Cardiac muscle cell (in vitro differentiated cells and primary cell): ENCODE measurements around the gene LONRF2. TPM values are rescaled to one million over a fixed set of nuclear protein-coding genes. Genes with fewer than 3 reads are reported as not detected.

Experiments used
- DNase-seq, 2 donors: peaks; one replicate each; pipeline versions ENCODE4 v3.0.0 to v3.0.0-alpha.2; 2010 to 2017; ENCODE audit warnings: low read depth in 1 of 2, low spot score in 1 of 2
- H3K27ac ChIP-seq: fragments of 200-600 bp; sonication (generic); 2 replicates; pipeline ENCODE4 v1.5.1; 2016
- H3K27me3 ChIP-seq: fragments of 200-600 bp; sonication (generic); 2 replicates; pipeline ENCODE4 v1.6.0; 2016; ENCODE audit warnings: control low read depth
- H3K36me3 ChIP-seq: fragments of 200-600 bp; sonication (generic); 2 replicates; pipeline ENCODE4 v1.5.1; 2016; ENCODE audit warnings: control low read depth
- H3K4me1 ChIP-seq: fragments of 200-600 bp; sonication (generic); 2 replicates; pipeline ENCODE4 v1.8.1; 2017; ENCODE audit warnings: low read depth, mild to moderate bottlenecking, mixed run types
- H3K4me3 ChIP-seq: fragments of 200-600 bp; sonication (generic); 2 replicates; pipeline ENCODE4 v1.5.1; 2016; ENCODE audit warnings: mild to moderate bottlenecking
- H3K9me3 ChIP-seq: fragments of 200-600 bp; sonication (generic); 2 replicates; pipeline ENCODE4 v1.5.1; 2017; ENCODE audit warnings: low read depth, mild to moderate bottlenecking, control low read depth
- polyA plus RNA-seq: library from polyadenylated mRNA; unstranded; fragments of >200 nt; fragmentation: Nextera tagmentation; extraction: Ambion mirVana; gene quantifications from 2 replicates; pipeline ENCODE4 v1.2.1, GENCODE V29; 2016
- total RNA-seq: library from RNA; depleted of rRNA; stranded (reverse); fragments of >200 nt; gene quantifications from 2 replicates; pipeline ENCODE4 v1.2.3, GENCODE V29; 2016
- TF ChIP-seq, protein P1 (sequence below): IDR thresholded peaks from 2 replicates; pipeline ENCODE4 v1.5.1; 2012; ENCODE audit warnings: low read depth, mild to moderate bottlenecking, low read length

LONRF2 gene
- total and polyA plus RNA-seq, 2 experiments from 2014 or later = 0.83 to 1.3 TPM

DNA sequence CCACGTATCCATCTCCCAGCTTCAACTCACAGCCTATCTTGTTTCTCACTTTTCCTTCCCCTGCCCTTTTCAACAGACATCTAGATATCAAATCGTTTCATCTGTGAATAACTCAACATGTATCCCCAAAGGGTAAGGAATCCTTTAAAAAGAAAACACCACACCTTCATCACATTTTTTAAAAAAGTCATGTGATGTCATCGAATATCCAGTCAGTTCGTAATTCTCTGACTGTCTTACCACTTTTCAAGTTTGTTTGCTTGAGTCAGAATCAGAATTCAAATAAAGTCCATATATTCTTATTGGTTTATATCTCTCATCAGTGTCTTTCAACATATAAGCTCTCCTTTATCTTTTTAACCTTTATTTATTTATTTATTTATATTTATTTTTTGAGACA is 5.4 kb upstream of the LONRF2 start:
- H3K27me3 ChIP-seq = peaks cover 46% of the 10 kb centered on the region
- DNase-seq = no peak
- no peak overlapping the region for H3K4me3 ChIP-seq
- H3K27ac ChIP-seq = no peak overlapping the region
- H3K9me3 ChIP-seq = no peaks in the 10 kb centered on the region
- H3K4me1 ChIP-seq = no peaks in the 10 kb centered on the region
- H3K36me3 ChIP-seq = no peaks in the 10 kb centered on the region
- TF ChIP-seq, protein P1, sequence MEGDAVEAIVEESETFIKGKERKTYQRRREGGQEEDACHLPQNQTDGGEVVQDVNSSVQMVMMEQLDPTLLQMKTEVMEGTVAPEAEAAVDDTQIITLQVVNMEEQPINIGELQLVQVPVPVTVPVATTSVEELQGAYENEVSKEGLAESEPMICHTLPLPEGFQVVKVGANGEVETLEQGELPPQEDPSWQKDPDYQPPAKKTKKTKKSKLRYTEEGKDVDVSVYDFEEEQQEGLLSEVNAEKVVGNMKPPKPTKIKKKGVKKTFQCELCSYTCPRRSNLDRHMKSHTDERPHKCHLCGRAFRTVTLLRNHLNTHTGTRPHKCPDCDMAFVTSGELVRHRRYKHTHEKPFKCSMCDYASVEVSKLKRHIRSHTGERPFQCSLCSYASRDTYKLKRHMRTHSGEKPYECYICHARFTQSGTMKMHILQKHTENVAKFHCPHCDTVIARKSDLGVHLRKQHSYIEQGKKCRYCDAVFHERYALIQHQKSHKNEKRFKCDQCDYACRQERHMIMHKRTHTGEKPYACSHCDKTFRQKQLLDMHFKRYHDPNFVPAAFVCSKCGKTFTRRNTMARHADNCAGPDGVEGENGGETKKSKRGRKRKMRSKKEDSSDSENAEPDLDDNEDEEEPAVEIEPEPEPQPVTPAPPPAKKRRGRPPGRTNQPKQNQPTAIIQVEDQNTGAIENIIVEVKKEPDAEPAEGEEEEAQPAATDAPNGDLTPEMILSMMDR = no peak

DNA sequence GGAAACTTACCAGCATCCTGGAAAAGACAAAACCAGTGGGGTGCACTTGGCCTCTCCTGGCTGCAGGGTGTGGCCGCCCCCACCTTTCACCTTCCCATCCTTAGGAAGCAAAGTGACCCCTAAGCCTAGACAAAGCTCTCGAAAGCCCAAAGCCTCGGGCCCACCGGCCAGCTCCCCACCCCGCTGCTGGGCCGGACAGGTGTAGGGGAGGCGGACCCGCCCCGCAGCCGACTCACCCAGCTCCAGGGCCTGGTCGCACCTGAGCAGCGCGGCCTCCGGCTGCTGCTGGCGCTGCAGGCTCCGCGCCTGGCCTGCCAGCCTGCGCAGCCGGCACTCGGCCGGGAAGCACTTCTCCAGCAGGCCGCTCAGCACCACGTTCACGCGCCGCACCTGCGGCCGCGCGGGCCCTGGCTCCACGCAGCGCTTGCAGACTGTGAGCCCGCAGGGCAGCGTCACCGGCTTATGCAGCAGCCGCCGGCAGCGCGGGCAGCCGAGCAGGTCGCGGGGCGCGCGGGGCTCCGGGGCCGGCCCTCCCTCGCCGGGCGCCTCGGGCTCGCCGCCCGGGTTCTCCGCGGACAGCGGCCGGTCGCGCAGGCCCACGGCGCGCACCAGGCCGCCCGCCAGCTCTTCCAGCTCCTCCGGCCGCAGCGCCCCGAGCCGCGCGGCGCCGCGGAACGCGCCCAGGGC is 979 bp downstream of the LONRF2 start:
- Histone ChIP-seq H3K9me3 (no peaks in the 10 kb centered on the region), H3K4me1 (no peaks in the 10 kb centered on the region), H3K36me3 (no peaks in the 10 kb centered on the region), H3K27me3 (peaks cover 74% of the 10 kb centered on the region), H3K27ac (no peak overlapping the region), H3K4me3 (peak overlapping the region; percentile 69)
- peak; percentile 40 to 68 for DNase-seq
- TF ChIP-seq, protein P1 = peak; percentile 12

DNA sequence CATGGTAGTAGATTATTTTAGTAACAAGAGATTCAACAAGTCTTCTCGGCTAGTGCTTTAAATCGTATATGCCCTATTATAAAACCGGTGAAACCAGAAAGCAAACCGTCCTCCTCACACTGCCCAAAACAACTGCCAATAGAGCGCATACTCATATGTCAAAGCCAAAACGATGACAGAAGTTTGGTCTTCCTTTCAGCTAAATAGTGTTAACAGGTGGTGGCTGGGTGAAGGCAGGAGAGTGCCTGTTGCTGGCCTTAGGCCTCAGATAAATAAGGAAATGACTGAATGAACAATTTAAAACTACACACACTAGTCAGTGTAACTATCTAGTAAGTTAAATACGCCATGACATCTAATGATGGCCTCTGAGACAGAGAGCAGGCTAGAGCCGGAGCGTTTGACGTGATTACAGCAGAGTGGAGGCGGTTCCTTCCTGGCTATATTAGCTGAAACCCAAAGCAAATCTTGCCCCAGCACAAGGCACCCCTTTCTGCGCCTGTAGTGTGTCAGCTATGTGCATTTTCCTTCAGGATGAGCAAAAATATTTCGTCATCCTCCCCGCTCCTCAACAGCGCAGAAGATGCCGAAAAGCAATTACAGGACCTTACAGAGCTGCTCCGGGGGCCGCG is 1.6 kb downstream of the LONRF2 start:
- no peak overlapping the region for H3K27ac ChIP-seq
- TF ChIP-seq, protein P1 = no peak
- DNase-seq = peak in 1 of 2 donors; percentile 2
- H3K27me3 ChIP-seq = peaks cover 68% of the 10 kb centered on the region
- H3K4me3 ChIP-seq = peak overlapping the region; percentile 69
- no peaks in the 10 kb centered on the region for H3K36me3 ChIP-seq
- no peaks in the 10 kb centered on the region for H3K9me3 ChIP-seq
- H3K4me1 ChIP-seq = no peaks in the 10 kb centered on the region

DNA sequence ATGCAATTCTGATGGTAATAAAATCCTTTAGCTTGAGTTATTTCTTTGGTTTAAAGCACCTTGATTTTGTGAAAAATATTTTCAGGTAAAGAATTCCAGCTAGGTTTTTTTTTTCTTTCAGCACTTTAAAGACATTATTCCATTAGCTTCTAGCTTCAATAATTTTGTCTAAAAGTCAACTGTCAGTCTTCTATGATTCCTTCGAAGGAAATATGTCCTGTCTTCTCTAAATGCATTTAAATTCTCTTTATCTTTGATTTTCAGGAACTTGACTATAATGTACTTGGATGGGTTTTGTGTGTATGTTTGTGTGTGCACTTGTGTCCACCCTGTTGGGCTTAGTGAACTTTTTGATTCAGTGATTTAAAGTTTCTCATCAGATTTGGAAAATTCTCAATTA is 4.7 kb downstream of the LONRF2 start:
- Histone ChIP-seq H3K27me3 (peaks cover 37% of the 10 kb centered on the region), H3K4me3 (no peak overlapping the region), H3K9me3 (no peaks in the 10 kb centered on the region), H3K36me3 (no peaks in the 10 kb centered on the region), H3K4me1 (no peaks in the 10 kb centered on the region), H3K27ac (no peak overlapping the region)
- DNase-seq = no peak
- TF ChIP-seq, protein P1 = no peak

DNA sequence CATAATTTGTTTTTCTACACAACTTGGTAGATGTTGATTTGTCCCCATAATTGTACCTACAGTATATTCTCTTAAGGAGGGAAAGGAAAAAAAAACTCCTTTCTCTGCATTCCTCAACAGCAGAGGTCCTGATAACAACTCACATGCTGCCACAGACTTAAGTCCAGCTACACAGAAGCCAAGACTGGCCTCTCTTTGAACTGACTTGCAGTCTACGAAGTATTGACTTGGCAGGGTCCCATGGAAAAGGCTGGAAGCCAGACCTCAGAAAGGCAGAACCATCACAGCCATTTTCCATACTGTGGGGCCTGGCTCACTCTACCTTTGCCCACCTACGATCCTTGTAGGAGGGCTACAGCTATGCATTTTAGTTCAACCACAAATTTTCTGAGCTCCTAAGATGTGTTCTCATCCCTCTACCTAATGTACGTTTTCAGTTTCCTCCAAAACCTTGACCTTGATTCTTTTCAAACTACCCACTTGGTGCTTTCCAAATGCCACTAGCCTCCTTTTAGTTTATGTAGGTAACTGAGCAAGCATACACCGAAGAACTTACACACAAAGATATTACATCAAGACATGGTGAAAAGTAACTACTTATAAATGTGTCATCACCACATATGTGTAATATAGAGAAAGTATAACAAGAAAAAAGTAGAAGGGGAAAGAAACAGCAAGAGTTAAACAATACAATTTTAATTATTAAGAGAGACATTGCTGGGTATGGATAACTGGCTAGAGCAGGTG is 12.2 kb downstream of the LONRF2 start:
- no peaks in the 10 kb centered on the region for H3K27me3 ChIP-seq
- DNase-seq = peak in 1 of 2 donors; percentile 52
- no peak overlapping the region for H3K4me3 ChIP-seq
- TF ChIP-seq, protein P1 = no peak
- no peaks in the 10 kb centered on the region for H3K36me3 ChIP-seq
- H3K27ac ChIP-seq = no peak overlapping the region
- H3K4me1 ChIP-seq = no peaks in the 10 kb centered on the region
- no peaks in the 10 kb centered on the region for H3K9me3 ChIP-seq
